Ishikawa (cell line): ENCODE data around the gene ZNF74.
A peak's percentile ranks its signal among the peaks of the same experiment; 100 is the strongest.

Experiments
- CEBPB ChIP-seq: IDR thresholded peaks from 2 replicates; pipeline ENCODE4 v1.6.1; 2012
- CREB1 ChIP-seq: IDR thresholded peaks from 2 replicates; pipeline ENCODE4 v1.6.1; 2012; ENCODE audit warnings: low read depth
- EGR1 ChIP-seq: IDR thresholded peaks from 2 replicates; pipeline ENCODE4 v1.6.1; 2012
- EP300 ChIP-seq: IDR thresholded peaks from 2 replicates; pipeline ENCODE4 v1.6.1; 2012; ENCODE audit warnings: borderline replicate concordance
- FOXM1 ChIP-seq: IDR thresholded peaks from 2 replicates; pipeline ENCODE4 v1.6.1; 2012; ENCODE audit warnings: low read depth, borderline replicate concordance
- MAX ChIP-seq: IDR thresholded peaks from 2 replicates; pipeline ENCODE4 v1.6.1; 2012
- NFIC ChIP-seq: IDR thresholded peaks from 2 replicates; pipeline ENCODE4 v1.6.1; 2012
- RAD21 ChIP-seq: IDR thresholded peaks from 2 replicates; pipeline ENCODE4 v1.6.1; 2012; ENCODE audit warnings: low read depth
- REST ChIP-seq: IDR thresholded peaks from 2 replicates; pipeline ENCODE4 v1.6.1; 2012; ENCODE audit warnings: low read depth, mild to moderate bottlenecking
- TAF1 ChIP-seq: IDR thresholded peaks from 2 replicates; pipeline ENCODE4 v1.6.1; 2012; ENCODE audit warnings: low read depth, mild to moderate bottlenecking
- TCF12 ChIP-seq: IDR thresholded peaks from 2 replicates; pipeline ENCODE4 v1.6.1; 2012; ENCODE audit warnings: low read depth
- TEAD4 ChIP-seq: IDR thresholded peaks from 2 replicates; pipeline ENCODE4 v1.6.1; 2012
- USF1 ChIP-seq: IDR thresholded peaks from 2 replicates; pipeline ENCODE4 v1.6.1; 2012
- YY1 ChIP-seq: IDR thresholded peaks from 2 replicates; pipeline ENCODE4 v1.6.1; 2012; ENCODE audit warnings: low read depth
- ZBTB7A ChIP-seq: IDR thresholded peaks from 2 replicates; pipeline ENCODE4 v1.6.1; 2012; ENCODE audit warnings: low read depth

The ZNF74 gene

GRCh38 chr22:20393705-20394476, at the start of gene ZNF74:
ZNF74 (plus strand) TSS chr22:20394151; CDS start chr22:20394629, 478 bp downstream.
- TF ChIP-seq RAD21 (no peak), EP300 (peak; percentile 38; the same call in 1 of the 2 replicates), MAX (peak; percentile 78), TAF1 (peak; percentile 87), CEBPB (no peak), USF1 (no peak), REST (no peak), CREB1 (peak; percentile 58; the same call in 1 of the 2 replicates), FOXM1 (no peak), TCF12 (no peak), EGR1 (0 out of 2 replicates have a peak, but pooled peaks have one; percentile 14), NFIC (no peak; the same call in 1 of the 2 replicates), TEAD4 (peak; percentile 29), ZBTB7A (peak; percentile 55; the same call in 1 of the 2 replicates), YY1 (peak; percentile 79)

- TF ChIP-seq CEBPB, result no peak
- no peak for TF ChIP-seq NFIC
- no peak for TF ChIP-seq TCF12
- no peak for TF ChIP-seq RAD21
- no peak for TF ChIP-seq ZBTB7A
- TF ChIP-seq USF1, result no peak
- TF ChIP-seq FOXM1, result no peak
- TF ChIP-seq MAX, result no peak
Observed at GRCh38 chr22:20354238-20354975, 39.5 kb upstream of the ZNF74 start.

- TF ChIP-seq EGR1, result no peak
- no peak for TF ChIP-seq CEBPB
- TF ChIP-seq YY1, result no peak
- TF ChIP-seq TAF1, result no peak
- TF ChIP-seq TCF12, result no peak
- no peak for TF ChIP-seq CREB1
- no peak for TF ChIP-seq MAX
- no peak for TF ChIP-seq FOXM1
- no peak for TF ChIP-seq USF1
Observed at GRCh38 chr22:20378110-20378509, 15.8 kb upstream of the ZNF74 start.

GRCh38 chr22:20380486-20380885, 13.5 kb upstream of the ZNF74 start:
- TF ChIP-seq TEAD4 (no peak), TAF1 (no peak), YY1 (no peak), ZBTB7A (no peak), CEBPB (no peak), TCF12 (no peak)

- TF ChIP-seq YY1 (no peak), MAX (no peak), NFIC (no peak), ZBTB7A (no peak), USF1 (no peak), REST (no peak), CEBPB (no peak), TAF1 (no peak), TCF12 (no peak)
Observed at GRCh38 chr22:20383538-20383937, 10.4 kb upstream of the ZNF74 start.
